ENCODE measurements around the gene PXMP2.

DNA sequence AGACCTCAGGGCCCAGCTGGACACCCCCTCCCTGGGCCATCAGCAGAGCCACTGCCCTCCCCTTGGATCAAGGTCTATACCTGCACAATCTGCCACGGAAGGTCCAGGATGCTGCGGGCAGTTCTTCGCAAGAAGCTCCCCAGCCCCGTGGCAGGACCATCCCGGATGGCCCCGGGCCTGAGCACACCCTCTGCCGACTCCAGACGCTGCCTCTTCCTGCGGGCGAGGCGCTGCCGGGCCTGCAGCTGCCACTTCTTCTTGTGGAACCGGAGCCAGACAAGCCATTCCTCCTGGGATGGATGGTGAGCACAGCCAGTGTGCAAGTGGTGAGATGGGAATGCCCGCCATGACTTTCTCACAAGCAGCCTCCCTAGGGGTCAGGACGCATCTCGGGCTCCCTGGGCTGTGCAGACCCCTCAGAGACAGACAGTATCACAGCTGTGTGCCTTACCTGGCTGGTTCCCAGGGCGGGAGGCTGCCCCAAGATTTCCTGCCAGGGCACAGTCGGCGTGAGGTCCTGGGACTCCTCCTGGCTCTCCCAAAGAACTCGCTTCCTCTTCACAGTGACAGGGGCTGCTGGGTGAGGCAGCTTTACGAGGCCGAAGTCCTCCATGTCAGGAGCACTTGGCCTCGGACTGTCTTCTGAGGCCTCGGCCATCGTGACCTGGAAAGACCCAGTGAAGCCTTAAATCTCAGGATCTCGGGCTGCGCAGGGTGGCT, 38.0 kb upstream of the PXMP2 start:
- TF ChIP-seq, protein P1, sequence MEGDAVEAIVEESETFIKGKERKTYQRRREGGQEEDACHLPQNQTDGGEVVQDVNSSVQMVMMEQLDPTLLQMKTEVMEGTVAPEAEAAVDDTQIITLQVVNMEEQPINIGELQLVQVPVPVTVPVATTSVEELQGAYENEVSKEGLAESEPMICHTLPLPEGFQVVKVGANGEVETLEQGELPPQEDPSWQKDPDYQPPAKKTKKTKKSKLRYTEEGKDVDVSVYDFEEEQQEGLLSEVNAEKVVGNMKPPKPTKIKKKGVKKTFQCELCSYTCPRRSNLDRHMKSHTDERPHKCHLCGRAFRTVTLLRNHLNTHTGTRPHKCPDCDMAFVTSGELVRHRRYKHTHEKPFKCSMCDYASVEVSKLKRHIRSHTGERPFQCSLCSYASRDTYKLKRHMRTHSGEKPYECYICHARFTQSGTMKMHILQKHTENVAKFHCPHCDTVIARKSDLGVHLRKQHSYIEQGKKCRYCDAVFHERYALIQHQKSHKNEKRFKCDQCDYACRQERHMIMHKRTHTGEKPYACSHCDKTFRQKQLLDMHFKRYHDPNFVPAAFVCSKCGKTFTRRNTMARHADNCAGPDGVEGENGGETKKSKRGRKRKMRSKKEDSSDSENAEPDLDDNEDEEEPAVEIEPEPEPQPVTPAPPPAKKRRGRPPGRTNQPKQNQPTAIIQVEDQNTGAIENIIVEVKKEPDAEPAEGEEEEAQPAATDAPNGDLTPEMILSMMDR (IDR thresholded peaks at IDR 0.05): no peak
- no peak for TF ChIP-seq EP300 (IDR thresholded peaks at IDR 0.05)

Measured in tibial nerve (tissue), 4 donors.